A673 (cell line): ENCODE measurements around the gene PLPP7. TPM values are rescaled to one million over a fixed set of nuclear protein-coding genes. Genes with fewer than 3 reads are reported as not detected.
"Not testable (repeated sequence)": the region's sequence is repeated elsewhere in the genome, so short reads cannot be mapped to it uniquely, and the experiment has no call there.

ENCODE experiments used
- BruUV-seq: library from RNA; stranded (reverse); fragments of 400-500 nt; replicated peaks from 2 replicates; lab custom pipeline; 2021; lab: Mats Ljungman, UMichigan
- CTCF ChIA-PET: fragments of 300-600 bp; sonication (Branson Sonifier 250); formaldehyde crosslinking; loops from one replicate; lab custom pipeline; 2022; ENCODE audit warnings: antibody characterized with exemption; lab: Charles Lee
- POLR2A ChIA-PET: fragments of 300-600 bp; sonication (Branson Sonifier 250); formaldehyde crosslinking; loops from one replicate; lab custom pipeline; 2022; ENCODE audit warnings: antibody characterized with exemption; ENCODE audit not compliant: low non-redundant PET; lab: Charles Lee
- DNase-seq: peaks from one replicate; pipeline ENCODE4 v3.0.0-alpha.2; 2015; ENCODE audit warnings: low spot score
- H3K27ac ChIP-seq: fragments of 200-600 bp; sonication (generic); 2 replicates; pipeline ENCODE4 v1.5.1; 2016; ENCODE audit warnings: mixed run types, low read depth, mild to moderate bottlenecking, mixed read lengths, antibody characterized with exemption, low read length; ENCODE audit not compliant: poor library complexity, severe bottlenecking
- H3K27me3 ChIP-seq: fragments of 200-600 bp; sonication (generic); replicated peaks from 2 replicates; pipeline ENCODE4 v1.6.1; 2017; ENCODE audit warnings: mixed run types, low read depth, mild to moderate bottlenecking, mixed read lengths, antibody characterized with exemption, low read length; ENCODE audit not compliant: insufficient read depth, poor library complexity
- H3K36me3 ChIP-seq: fragments of 200-600 bp; sonication (generic); 2 replicates; pipeline ENCODE4 v1.6.1; 2016; ENCODE audit warnings: mixed run types, mild to moderate bottlenecking, mixed read lengths, antibody characterized with exemption, low read length; ENCODE audit not compliant: insufficient read depth, poor library complexity, severe bottlenecking
- H3K4me1 ChIP-seq: fragments of 200-600 bp; sonication (generic); 2 replicates; pipeline ENCODE4 v1.6.1; 2017; ENCODE audit warnings: mixed run types, mild to moderate bottlenecking, mixed read lengths, antibody characterized with exemption, low read length; ENCODE audit not compliant: insufficient read depth, poor library complexity, severe bottlenecking
- H3K4me3 ChIP-seq: fragments of 200-600 bp; sonication (generic); 2 replicates; pipeline ENCODE4 v1.5.1; 2016; ENCODE audit warnings: low read depth, mixed run types, mild to moderate bottlenecking, mixed read lengths, low read length; ENCODE audit not compliant: poor library complexity, severe bottlenecking
- H3K9me3 ChIP-seq: fragments of 200-600 bp; sonication (generic); 2 replicates; pipeline ENCODE4 v1.6.1; 2016; ENCODE audit warnings: mixed run types, low read depth, mild to moderate bottlenecking, mixed read lengths, antibody characterized with exemption, low read length; ENCODE audit not compliant: poor library complexity, severe bottlenecking
- EZH2 ChIP-seq: fragments of 200-600 bp; sonication (generic); IDR thresholded peaks from 2 replicates; pipeline ENCODE4 v1.6.1; 2017; ENCODE audit warnings: borderline replicate concordance, low read depth, mild to moderate bottlenecking, mixed read lengths, antibody characterized with exemption, low read length; ENCODE audit not compliant: poor library complexity, severe bottlenecking
- intact Hi-C: fragments of 100-400 bp; cut with micrococcal nuclease; formaldehyde crosslinking; loops from one replicate; pipeline ENCODE4 v1.10.0; 2022; ENCODE audit not compliant: unreplicated experiment
- total RNA-seq: library from RNA; stranded (reverse); gene quantifications from 2 replicates; pipeline ENCODE4 v1.2.3, GENCODE V29; 2021
- TF ChIP-seq, protein P1 (sequence below): fragments of 300-800, 200-600 bp; sonication (generic); conservative IDR thresholded peaks from 2 replicates; pipeline ENCODE4 v1.5.1; 2017; ENCODE audit warnings: low read depth, mild to moderate bottlenecking, antibody characterized with exemption, low read length, moderate library complexity, mixed read lengths

Gene PLPP7
- total RNA-seq, 1 experiment from 2014 or later, result not detected

DNA sequence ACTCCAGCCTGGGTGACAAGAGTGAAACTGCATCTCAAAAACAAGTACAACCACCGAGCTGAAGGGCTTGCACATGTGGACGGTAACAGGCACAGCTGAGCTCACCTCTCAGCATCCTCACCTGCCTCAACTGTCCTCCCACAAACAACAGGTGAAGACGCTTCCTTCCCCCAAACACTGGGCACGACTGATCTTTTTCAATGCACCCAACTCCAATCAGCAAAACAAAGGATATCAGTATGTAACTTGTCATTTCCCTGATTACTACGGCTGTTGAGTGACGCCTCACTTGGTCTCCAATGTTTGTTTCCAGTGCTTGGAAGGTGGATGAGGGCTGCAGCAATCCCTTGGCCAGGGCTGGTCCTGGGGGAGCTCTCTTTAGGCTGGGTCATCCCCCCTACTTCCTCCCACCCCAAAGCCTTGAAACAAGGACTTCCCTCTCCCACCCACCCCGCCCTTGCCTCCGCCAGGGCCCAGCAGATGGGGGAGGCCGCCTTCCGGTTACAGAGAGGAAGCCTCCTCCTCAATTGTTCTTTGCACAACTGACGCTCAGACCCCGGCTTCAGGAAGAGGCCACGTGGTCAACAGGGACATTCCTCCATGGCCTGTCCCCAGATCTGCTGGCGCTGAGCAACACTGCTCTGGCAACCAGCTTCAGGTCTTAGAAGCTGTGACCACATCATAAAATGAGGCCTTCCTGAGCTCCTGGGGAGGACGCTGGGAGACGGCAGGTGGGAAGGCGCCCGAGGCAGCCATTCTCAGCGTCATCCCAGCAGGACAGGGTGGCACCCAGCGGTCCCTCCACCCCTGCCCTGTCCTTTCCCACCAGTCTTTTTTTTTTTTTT is 19.1 kb upstream of the PLPP7 start:
- no peaks in the 10 kb centered on the region for H3K4me1 ChIP-seq
- no peak for DNase-seq
- intact Hi-C loops, result no loop called here
- H3K27ac ChIP-seq, result no peak overlapping the region
- BruUV-seq, result no TSS peak
- no peaks in the 10 kb centered on the region for H3K27me3 ChIP-seq
- H3K36me3 ChIP-seq, result no peaks in the 10 kb centered on the region
- H3K4me3 ChIP-seq, result no peak overlapping the region
- H3K9me3 ChIP-seq, result no peaks in the 10 kb centered on the region
- POLR2A ChIA-PET, result no interaction called here
- TF ChIP-seq, protein P1, sequence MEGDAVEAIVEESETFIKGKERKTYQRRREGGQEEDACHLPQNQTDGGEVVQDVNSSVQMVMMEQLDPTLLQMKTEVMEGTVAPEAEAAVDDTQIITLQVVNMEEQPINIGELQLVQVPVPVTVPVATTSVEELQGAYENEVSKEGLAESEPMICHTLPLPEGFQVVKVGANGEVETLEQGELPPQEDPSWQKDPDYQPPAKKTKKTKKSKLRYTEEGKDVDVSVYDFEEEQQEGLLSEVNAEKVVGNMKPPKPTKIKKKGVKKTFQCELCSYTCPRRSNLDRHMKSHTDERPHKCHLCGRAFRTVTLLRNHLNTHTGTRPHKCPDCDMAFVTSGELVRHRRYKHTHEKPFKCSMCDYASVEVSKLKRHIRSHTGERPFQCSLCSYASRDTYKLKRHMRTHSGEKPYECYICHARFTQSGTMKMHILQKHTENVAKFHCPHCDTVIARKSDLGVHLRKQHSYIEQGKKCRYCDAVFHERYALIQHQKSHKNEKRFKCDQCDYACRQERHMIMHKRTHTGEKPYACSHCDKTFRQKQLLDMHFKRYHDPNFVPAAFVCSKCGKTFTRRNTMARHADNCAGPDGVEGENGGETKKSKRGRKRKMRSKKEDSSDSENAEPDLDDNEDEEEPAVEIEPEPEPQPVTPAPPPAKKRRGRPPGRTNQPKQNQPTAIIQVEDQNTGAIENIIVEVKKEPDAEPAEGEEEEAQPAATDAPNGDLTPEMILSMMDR, result no peak
- TF ChIP-seq EZH2, result no peak
- CTCF ChIA-PET, result no interaction called here

DNA sequence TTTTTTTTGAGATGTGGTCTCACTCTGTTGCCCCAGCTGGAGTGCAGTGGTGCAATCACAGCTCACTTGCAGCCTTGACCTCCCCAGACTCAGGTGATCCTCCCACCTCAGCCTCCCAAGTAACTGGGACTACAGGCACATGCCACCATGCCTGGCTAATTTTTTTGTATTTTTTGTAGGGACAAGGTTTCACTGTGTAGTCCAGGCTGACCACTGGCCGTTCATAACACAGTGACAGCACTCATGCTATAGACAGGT is 18.6 kb upstream of the PLPP7 start:
- intact Hi-C loops, H3K4me3 ChIP-seq, CTCF ChIA-PET, H3K27me3 ChIP-seq, H3K27ac ChIP-seq, DNase-seq, H3K36me3 ChIP-seq, POLR2A ChIA-PET, H3K9me3 ChIP-seq, H3K4me1 ChIP-seq, BruUV-seq: not testable (repeated sequence)

DNA sequence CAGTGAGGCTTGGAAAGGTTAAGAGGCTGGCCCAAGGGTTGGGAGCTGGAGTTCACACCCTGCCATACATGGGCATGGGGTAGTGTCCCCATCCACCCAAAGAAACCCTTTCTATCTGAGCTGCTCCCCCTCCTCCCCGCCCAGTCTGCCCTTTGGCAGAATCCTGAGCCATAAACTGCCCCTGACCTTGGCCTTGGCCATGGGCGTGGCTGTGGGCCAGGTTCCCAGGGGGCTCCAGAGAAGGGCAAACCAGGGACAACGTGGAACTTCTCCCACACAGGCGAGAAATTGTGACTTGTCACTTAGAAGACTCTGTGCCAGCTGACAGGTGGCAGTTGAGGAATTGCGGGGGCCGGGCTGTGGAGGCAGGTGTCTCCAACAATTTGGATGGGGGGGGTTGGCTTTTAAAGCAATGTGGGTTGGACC is 18.0 kb upstream of the PLPP7 start:
- intact Hi-C loops, result no loop called here
- BruUV-seq, result no TSS peak

More for the DNA sequence above, 18.0 kb upstream of the PLPP7 start:
- H3K4me3 ChIP-seq, result no peak overlapping the region
- ChIA-PET POLR2A (interaction anchor here (0.6 kb wide), 1 partner anchor 431 kb away, joined by 4 read pairs; no protein-coding TSS in a partner anchor), CTCF (no interaction called here)
- TF ChIP-seq, protein P1, result no peak
- TF ChIP-seq EZH2, result no peak
- H3K36me3 ChIP-seq, result no peaks in the 10 kb centered on the region
- H3K27me3 ChIP-seq, result no peaks in the 10 kb centered on the region
- DNase-seq, result no peak
- H3K27ac ChIP-seq, result no peak overlapping the region
- H3K4me1 ChIP-seq, result no peaks in the 10 kb centered on the region
- H3K9me3 ChIP-seq, result no peaks in the 10 kb centered on the region
